PC-3 (cell line): ENCODE results near the gene ZFP36L2. TPM values are rescaled to one million over a fixed set of nuclear protein-coding genes. Genes with fewer than 3 reads are reported as not detected.

ENCODE experiments used
- ATAC-seq: fragments of 200-7000 bp; cut with Tn5 transposase; 2 replicates; pipeline ENCODE4 v1.9.1; 2020; ENCODE audit warnings: mild to moderate bottlenecking, moderate library complexity
- BruUV-seq: library from RNA; stranded (reverse); fragments of 400-500 nt; replicated peaks from 2 replicates; lab custom pipeline; 2021; lab: Mats Ljungman, UMichigan
- CTCF ChIA-PET: fragments of 300-600 bp; sonication (Branson Sonifier 250); formaldehyde crosslinking; loops from one replicate; lab custom pipeline; 2022; ENCODE audit warnings: antibody characterized with exemption; lab: Charles Lee
- POLR2A ChIA-PET: fragments of 300-600 bp; sonication (Branson Sonifier 250); formaldehyde crosslinking; loops from one replicate; lab custom pipeline; 2022; ENCODE audit warnings: antibody characterized with exemption; ENCODE audit not compliant: unreplicated experiment; lab: Charles Lee
- DNase-seq: peaks from one replicate; pipeline ENCODE4 v3.0.0-alpha.2; 2015
- H2AFZ ChIP-seq: fragments of 300-600 bp; sonication (generic); 2 replicates; pipeline ENCODE4 v1.6.0; 2016; ENCODE audit warnings: antibody characterized with exemption, low read length
- H3F3A ChIP-seq: fragments of 300-600 bp; sonication (generic); one replicate; pipeline ENCODE4 v1.6.0; 2017; ENCODE audit warnings: antibody characterized with exemption, low read length, control low read depth, mild to moderate bottlenecking; ENCODE audit not compliant: unreplicated experiment
- H3K27ac ChIP-seq: fragments of 300-600 bp; sonication (generic); 2 replicates; pipeline ENCODE4 v1.5.1; 2016; ENCODE audit warnings: mild to moderate bottlenecking, low read length
- H3K27me3 ChIP-seq: fragments of 300-600 bp; sonication (generic); 2 replicates; pipeline ENCODE4 v1.6.1; 2016; ENCODE audit warnings: low read length, mixed read lengths
- H3K36me3 ChIP-seq: fragments of 300-600 bp; sonication (generic); 2 replicates; pipeline ENCODE4 v1.6.1; 2016; ENCODE audit warnings: low read depth, mixed run types, low read length, mixed read lengths
- H3K4me1 ChIP-seq: fragments of 300-600 bp; sonication (generic); 2 replicates; pipeline ENCODE4 v1.5.1; 2016; ENCODE audit warnings: low read length; ENCODE audit not compliant: insufficient read depth
- H3K4me2 ChIP-seq: fragments of 300-600 bp; sonication (generic); 2 replicates; pipeline ENCODE4 v1.6.0; 2016; ENCODE audit warnings: low read length
- H3K4me3 ChIP-seq: fragments of 300-600 bp; sonication (generic); 2 replicates; pipeline ENCODE4 v1.5.1; 2016; ENCODE audit warnings: mild to moderate bottlenecking, low read length, mixed read lengths
- H3K79me2 ChIP-seq: fragments of 300-600 bp; sonication (generic); 2 replicates; pipeline ENCODE4 v1.6.1; 2017; ENCODE audit warnings: low read length, mixed read lengths
- H3K9ac ChIP-seq: fragments of 300-600 bp; sonication (generic); 2 replicates; pipeline ENCODE4 v1.6.0; 2016; ENCODE audit warnings: mild to moderate bottlenecking, low read length
- H3K9me2 ChIP-seq: fragments of 300-600 bp; sonication (generic); replicated peaks from 2 replicates; pipeline ENCODE4 v1.6.1; 2016; ENCODE audit warnings: mixed run types, low read length, mixed read lengths
- H3K9me3 ChIP-seq: fragments of 300-600 bp; sonication (generic); 2 replicates; pipeline ENCODE4 v1.6.1; 2016; ENCODE audit warnings: low read length, mixed read lengths
- H4K20me1 ChIP-seq: fragments of 300-600 bp; sonication (generic); 2 replicates; pipeline ENCODE4 v1.6.1; 2016; ENCODE audit warnings: low read length, mixed read lengths
- EZH2phosphoT487 ChIP-seq: fragments of 300-600 bp; sonication (generic); IDR thresholded peaks from 2 replicates; pipeline ENCODE4 v1.6.1; 2018; ENCODE audit warnings: mild to moderate bottlenecking, antibody characterized with exemption, low read length, borderline replicate concordance
- intact Hi-C: fragments of 100-400 bp; cut with micrococcal nuclease; formaldehyde crosslinking; loops from 2 replicates; pipeline ENCODE4 v1.9.0; 2023
- total RNA-seq: library from RNA; depleted of rRNA; stranded (reverse); fragments of >200 nt; gene quantifications from 2 replicates; pipeline ENCODE4 v1.2.3, GENCODE V29; 2014

The ZFP36L2 gene
- total RNA-seq, 1 experiment from 2014 or later, result 14.8 TPM

GRCh38 chr2:43174368-43174916 lies 52.0 kb downstream of the ZFP36L2 start:
- no peaks in the 10 kb centered on the region for H3K9me2 ChIP-seq
- BruUV-seq, result no TSS peak
- no peak overlapping the region for H3K9ac ChIP-seq
- H3K79me2 ChIP-seq, result no peaks in the 10 kb centered on the region
- H3F3A ChIP-seq, result no peaks in the 10 kb centered on the region
- no peaks in the 10 kb centered on the region for H3K27me3 ChIP-seq
- no peak overlapping the region for H2AFZ ChIP-seq
- CTCF ChIA-PET, result interaction anchor here (0.5 kb wide), 1 partner anchor 56 kb away, joined by 3 read pairs; no protein-coding TSS in a partner anchor
- H3K36me3 ChIP-seq, result no peaks in the 10 kb centered on the region; the same call in 1 of the 2 replicates
- POLR2A ChIA-PET, result no interaction called here
- no peak overlapping the region for H3K27ac ChIP-seq
- no peaks in the 10 kb centered on the region for H4K20me1 ChIP-seq
- no peak for ATAC-seq
- H3K9me3 ChIP-seq, result no peaks in the 10 kb centered on the region
- H3K4me2 ChIP-seq, result no peak overlapping the region
- H3K4me3 ChIP-seq, result no peak overlapping the region
- intact Hi-C loops, result no loop called here
- peaks cover 29% of the 10 kb centered on the region for H3K4me1 ChIP-seq
- TF ChIP-seq EZH2phosphoT487, result no peak
- no peak for DNase-seq
